Liver (tissue), 3 donors: ENCODE data around the gene OARD1.

ENCODE experiments used
- HNF4A ChIP-seq, 2 donors: conservative IDR thresholded peaks; 2 replicates each; pipeline ENCODE4 v1.6.1; 2016; ENCODE audit warnings: antibody characterized with exemption in 2 of 2, mild to moderate bottlenecking in 2 of 2
- HNF4G ChIP-seq: IDR thresholded peaks from 2 replicates; pipeline ENCODE4 v1.6.1; 2016; ENCODE audit warnings: antibody characterized with exemption
- RAD21 ChIP-seq, 2 donors: IDR thresholded peaks; 2 replicates each; pipeline ENCODE4 v1.6.1; 2016; ENCODE audit warnings: antibody characterized with exemption in 2 of 2, mild to moderate bottlenecking in 2 of 2
- SP1 ChIP-seq: IDR thresholded peaks from 2 replicates; pipeline ENCODE4 v1.6.1; 2018; ENCODE audit warnings: antibody characterized with exemption, mild to moderate bottlenecking
- TAF1 ChIP-seq: conservative IDR thresholded peaks from 2 replicates; pipeline ENCODE4 v1.6.1; 2016; ENCODE audit warnings: antibody characterized with exemption, mild to moderate bottlenecking
- TF ChIP-seq, protein P1 (sequence below): fragments of 150-350 bp; IDR thresholded peaks from 2 replicates; pipeline ENCODE4 v1.5.1; 2017; ENCODE audit warnings: improper control_type of control experiment, low read depth, low read length; ENCODE audit not compliant: missing input control
- TF ChIP-seq, protein P2 (sequence below): IDR thresholded peaks from 2 replicates; pipeline ENCODE4 v1.6.1; 2016; ENCODE audit warnings: antibody characterized with exemption
- TF ChIP-seq, protein P3 (sequence below): IDR thresholded peaks from 2 replicates; pipeline ENCODE4 v1.6.1; 2016; ENCODE audit warnings: antibody characterized with exemption
- TF ChIP-seq, protein P4 (sequence below): IDR thresholded peaks from 2 replicates; pipeline ENCODE4 v1.6.1; 2016; ENCODE audit warnings: antibody characterized with exemption
- TF ChIP-seq, protein P5 (sequence below): IDR thresholded peaks from 2 replicates; pipeline ENCODE4 v1.6.1; 2016; ENCODE audit warnings: antibody characterized with exemption, mild to moderate bottlenecking
- donor health status: healthy.
- donor health status: healthy.

DNA sequence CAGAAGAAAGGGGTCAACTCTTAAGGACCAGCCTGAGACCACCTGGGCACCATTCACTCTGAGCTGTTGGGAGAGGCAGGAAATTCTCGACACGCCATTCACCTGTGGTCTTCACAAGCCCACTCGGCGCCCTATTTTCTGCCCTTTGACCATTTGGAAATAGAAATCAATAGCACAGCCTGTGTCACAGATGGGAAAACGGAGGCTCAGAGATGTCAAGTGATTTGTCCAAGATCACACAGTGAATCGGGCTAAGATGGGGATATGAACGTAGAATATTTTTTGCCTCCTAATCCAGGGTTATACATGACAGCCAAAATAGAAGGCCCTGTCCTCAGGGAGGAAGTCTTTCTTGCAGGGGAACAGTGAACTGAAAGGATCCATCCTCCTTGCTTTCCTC, 22.2 kb downstream of the OARD1 start:
- TF ChIP-seq, protein P1, sequence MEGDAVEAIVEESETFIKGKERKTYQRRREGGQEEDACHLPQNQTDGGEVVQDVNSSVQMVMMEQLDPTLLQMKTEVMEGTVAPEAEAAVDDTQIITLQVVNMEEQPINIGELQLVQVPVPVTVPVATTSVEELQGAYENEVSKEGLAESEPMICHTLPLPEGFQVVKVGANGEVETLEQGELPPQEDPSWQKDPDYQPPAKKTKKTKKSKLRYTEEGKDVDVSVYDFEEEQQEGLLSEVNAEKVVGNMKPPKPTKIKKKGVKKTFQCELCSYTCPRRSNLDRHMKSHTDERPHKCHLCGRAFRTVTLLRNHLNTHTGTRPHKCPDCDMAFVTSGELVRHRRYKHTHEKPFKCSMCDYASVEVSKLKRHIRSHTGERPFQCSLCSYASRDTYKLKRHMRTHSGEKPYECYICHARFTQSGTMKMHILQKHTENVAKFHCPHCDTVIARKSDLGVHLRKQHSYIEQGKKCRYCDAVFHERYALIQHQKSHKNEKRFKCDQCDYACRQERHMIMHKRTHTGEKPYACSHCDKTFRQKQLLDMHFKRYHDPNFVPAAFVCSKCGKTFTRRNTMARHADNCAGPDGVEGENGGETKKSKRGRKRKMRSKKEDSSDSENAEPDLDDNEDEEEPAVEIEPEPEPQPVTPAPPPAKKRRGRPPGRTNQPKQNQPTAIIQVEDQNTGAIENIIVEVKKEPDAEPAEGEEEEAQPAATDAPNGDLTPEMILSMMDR: no peak
- TF ChIP-seq, protein P2, sequence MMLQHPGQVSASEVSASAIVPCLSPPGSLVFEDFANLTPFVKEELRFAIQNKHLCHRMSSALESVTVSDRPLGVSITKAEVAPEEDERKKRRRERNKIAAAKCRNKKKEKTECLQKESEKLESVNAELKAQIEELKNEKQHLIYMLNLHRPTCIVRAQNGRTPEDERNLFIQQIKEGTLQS: no peak
- TF ChIP-seq, protein P3, sequence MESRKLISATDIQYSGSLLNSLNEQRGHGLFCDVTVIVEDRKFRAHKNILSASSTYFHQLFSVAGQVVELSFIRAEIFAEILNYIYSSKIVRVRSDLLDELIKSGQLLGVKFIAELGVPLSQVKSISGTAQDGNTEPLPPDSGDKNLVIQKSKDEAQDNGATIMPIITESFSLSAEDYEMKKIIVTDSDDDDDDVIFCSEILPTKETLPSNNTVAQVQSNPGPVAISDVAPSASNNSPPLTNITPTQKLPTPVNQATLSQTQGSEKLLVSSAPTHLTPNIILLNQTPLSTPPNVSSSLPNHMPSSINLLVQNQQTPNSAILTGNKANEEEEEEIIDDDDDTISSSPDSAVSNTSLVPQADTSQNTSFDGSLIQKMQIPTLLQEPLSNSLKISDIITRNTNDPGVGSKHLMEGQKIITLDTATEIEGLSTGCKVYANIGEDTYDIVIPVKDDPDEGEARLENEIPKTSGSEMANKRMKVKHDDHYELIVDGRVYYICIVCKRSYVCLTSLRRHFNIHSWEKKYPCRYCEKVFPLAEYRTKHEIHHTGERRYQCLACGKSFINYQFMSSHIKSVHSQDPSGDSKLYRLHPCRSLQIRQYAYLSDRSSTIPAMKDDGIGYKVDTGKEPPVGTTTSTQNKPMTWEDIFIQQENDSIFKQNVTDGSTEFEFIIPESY: no peak
- TF ChIP-seq TAF1 (no peak), RAD21 (IDR thresholded peaks at IDR 0.05) (no peak), HNF4G (no peak), SP1 (no peak), HNF4A (conservative IDR thresholded peaks at IDR 0.05) (no peak)
- TF ChIP-seq, protein P4, sequence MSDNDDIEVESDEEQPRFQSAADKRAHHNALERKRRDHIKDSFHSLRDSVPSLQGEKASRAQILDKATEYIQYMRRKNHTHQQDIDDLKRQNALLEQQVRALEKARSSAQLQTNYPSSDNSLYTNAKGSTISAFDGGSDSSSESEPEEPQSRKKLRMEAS: no peak
- TF ChIP-seq, protein P5, sequence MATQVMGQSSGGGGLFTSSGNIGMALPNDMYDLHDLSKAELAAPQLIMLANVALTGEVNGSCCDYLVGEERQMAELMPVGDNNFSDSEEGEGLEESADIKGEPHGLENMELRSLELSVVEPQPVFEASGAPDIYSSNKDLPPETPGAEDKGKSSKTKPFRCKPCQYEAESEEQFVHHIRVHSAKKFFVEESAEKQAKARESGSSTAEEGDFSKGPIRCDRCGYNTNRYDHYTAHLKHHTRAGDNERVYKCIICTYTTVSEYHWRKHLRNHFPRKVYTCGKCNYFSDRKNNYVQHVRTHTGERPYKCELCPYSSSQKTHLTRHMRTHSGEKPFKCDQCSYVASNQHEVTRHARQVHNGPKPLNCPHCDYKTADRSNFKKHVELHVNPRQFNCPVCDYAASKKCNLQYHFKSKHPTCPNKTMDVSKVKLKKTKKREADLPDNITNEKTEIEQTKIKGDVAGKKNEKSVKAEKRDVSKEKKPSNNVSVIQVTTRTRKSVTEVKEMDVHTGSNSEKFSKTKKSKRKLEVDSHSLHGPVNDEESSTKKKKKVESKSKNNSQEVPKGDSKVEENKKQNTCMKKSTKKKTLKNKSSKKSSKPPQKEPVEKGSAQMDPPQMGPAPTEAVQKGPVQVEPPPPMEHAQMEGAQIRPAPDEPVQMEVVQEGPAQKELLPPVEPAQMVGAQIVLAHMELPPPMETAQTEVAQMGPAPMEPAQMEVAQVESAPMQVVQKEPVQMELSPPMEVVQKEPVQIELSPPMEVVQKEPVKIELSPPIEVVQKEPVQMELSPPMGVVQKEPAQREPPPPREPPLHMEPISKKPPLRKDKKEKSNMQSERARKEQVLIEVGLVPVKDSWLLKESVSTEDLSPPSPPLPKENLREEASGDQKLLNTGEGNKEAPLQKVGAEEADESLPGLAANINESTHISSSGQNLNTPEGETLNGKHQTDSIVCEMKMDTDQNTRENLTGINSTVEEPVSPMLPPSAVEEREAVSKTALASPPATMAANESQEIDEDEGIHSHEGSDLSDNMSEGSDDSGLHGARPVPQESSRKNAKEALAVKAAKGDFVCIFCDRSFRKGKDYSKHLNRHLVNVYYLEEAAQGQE: no peak
